Measurements from ENCODE around the gene CDC40.

DNA sequence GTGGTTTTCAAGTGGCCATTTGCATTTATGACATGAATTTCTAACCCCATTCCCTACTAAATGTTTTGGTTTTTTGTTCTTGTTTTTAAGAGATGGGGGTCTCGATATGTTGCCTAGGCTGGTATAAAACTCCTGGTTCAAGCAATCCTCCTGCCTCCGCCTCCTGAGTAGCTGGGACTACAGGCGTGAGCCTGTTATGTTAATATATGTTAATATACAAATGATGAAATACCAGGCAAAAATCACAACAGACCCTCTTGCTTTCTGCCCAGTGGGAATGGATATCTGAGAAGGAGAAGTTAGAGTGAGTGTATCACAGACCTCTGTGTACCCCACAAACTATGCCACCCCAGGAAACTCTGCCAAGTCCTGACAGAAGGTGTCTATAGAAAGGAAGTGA lies 66.2 kb downstream of the CDC40 start:
- no peak for TF ChIP-seq PPARA (CRISPR knock-in tag; IDR thresholded peaks at IDR 0.05; ENCODE audit: borderline replicate concordance)
- no peak for TF ChIP-seq ZC3H10 (CRISPR knock-in tag; IDR thresholded peaks at IDR 0.05)
- TF ChIP-seq, protein P1, sequence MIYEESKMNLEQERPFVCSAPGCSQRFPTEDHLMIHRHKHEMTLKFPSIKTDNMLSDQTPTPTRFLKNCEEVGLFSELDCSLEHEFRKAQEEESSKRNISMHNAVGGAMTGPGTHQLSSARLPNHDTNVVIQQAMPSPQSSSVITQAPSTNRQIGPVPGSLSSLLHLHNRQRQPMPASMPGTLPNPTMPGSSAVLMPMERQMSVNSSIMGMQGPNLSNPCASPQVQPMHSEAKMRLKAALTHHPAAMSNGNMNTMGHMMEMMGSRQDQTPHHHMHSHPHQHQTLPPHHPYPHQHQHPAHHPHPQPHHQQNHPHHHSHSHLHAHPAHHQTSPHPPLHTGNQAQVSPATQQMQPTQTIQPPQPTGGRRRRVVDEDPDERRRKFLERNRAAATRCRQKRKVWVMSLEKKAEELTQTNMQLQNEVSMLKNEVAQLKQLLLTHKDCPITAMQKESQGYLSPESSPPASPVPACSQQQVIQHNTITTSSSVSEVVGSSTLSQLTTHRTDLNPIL (CRISPR knock-in tag; IDR thresholded peaks at IDR 0.05; ENCODE audit: low read depth): no peak

Data from SK-N-SH treated with all-trans-retinoic acid at 6 μM for 48 hours (cell line).